Thymus (tissue), 11 donors: ENCODE measurements around the gene ANO10. TPM values are rescaled to one million over a fixed set of nuclear protein-coding genes. Genes with fewer than 3 reads are reported as not detected.

ENCODE experiments used
- DNase-seq, 9 donors: peaks; one replicate each; pipeline ENCODE4 v3.0.0-alpha.2; 2013; ENCODE audit warnings: low spot score in 9 of 9, low read depth in 6 of 9, missing footprints in 1 of 9
- H3K27ac ChIP-seq, 2 donors: one replicate each; pipeline ENCODE4 v1.5.1; 2013; ENCODE audit warnings: control low read depth in 1 of 2, low read depth in 1 of 2, low read length in 1 of 2, mild to moderate bottlenecking in 1 of 2, moderate library complexity in 1 of 2
- H3K27me3 ChIP-seq, 2 donors: one replicate each; pipeline ENCODE4 v1.5.1; 2013; ENCODE audit warnings: low read length in 1 of 2; ENCODE audit not compliant: control insufficient read depth in 2 of 2, insufficient read depth in 1 of 2
- H3K36me3 ChIP-seq, 2 donors: one replicate each; pipeline ENCODE4 v1.5.1; 2013; ENCODE audit warnings: low read length in 1 of 2, mild to moderate bottlenecking in 1 of 2, moderate library complexity in 1 of 2; ENCODE audit not compliant: control insufficient read depth in 2 of 2, insufficient read depth in 2 of 2
- H3K4me1 ChIP-seq, 2 donors: one replicate each; pipeline ENCODE4 v1.5.1; 2013; ENCODE audit warnings: low read length in 2 of 2; ENCODE audit not compliant: control insufficient read depth in 2 of 2, insufficient read depth in 2 of 2
- H3K4me3 ChIP-seq, 2 donors: one replicate each; pipeline ENCODE4 v1.5.1; 2013; ENCODE audit warnings: low read length in 2 of 2, control low read depth in 1 of 2, mild to moderate bottlenecking in 1 of 2
- H3K9me3 ChIP-seq, 2 donors: one replicate each; pipeline ENCODE4 v1.5.1; 2013; ENCODE audit warnings: low read length in 1 of 2, mild to moderate bottlenecking in 1 of 2; ENCODE audit not compliant: control insufficient read depth in 2 of 2, insufficient read depth in 1 of 2
- WGBS: extraction: QIAGEN DNeasy Blood & Tissue Kit; methylation state at CpG from one replicate; pipeline ENCODE4 v1.1.7; 2013; 5-methylcytosine and 5-hydroxymethylcytosine counted together
- polyA plus RNA-seq: library from polyadenylated mRNA; stranded (reverse); fragments of 200-250 nt; gene quantifications from one replicate; pipeline ENCODE4 v1.2.3, GENCODE V29; 2013
- total RNA-seq: library from RNA; stranded (reverse); fragments of 120-200 nt; gene quantifications from one replicate; pipeline ENCODE4 v1.2.4, GENCODE V29; 2013
- donor health status: healthy.

Gene ANO10
- total and polyA plus RNA-seq, 2 donors: 5.2 to 8.7 TPM

DNA sequence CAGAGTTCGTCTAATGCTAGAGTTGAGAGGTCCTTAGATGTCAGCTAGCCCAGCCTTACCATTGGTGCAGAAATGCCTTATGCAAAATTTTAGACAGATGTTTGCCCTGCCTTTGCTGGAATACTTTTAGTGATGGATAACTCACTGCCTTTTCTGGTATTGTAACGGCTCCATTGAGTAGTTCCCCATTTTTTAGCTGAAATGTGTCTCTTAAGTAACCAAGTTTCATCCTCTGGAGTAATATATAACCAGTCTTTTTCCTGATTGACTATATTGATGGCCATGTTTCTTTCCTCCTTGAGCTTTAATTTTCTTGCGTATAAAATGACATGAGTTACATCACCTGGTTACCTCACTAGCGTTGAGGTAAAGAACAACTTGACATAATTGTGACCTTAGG lies 290.4 kb downstream of the ANO10 start:
- 77% methylated on average over 4 of the region's 4 CpGs for WGBS
- no peak for DNase-seq
- H3K27ac ChIP-seq: peak overlapping the region in 1 of 2 donors; percentile 58
- peaks cover 15 to 22% of the 10 kb centered on the region in 2 donors for H3K4me1 ChIP-seq
- H3K9me3 ChIP-seq: peaks cover 6 to 11% of the 10 kb centered on the region in 2 donors
- no peaks in the 10 kb centered on the region for H3K27me3 ChIP-seq
- no peak overlapping the region for H3K4me3 ChIP-seq
- peaks cover 23 to 39% of the 10 kb centered on the region in 2 donors for H3K36me3 ChIP-seq

DNA sequence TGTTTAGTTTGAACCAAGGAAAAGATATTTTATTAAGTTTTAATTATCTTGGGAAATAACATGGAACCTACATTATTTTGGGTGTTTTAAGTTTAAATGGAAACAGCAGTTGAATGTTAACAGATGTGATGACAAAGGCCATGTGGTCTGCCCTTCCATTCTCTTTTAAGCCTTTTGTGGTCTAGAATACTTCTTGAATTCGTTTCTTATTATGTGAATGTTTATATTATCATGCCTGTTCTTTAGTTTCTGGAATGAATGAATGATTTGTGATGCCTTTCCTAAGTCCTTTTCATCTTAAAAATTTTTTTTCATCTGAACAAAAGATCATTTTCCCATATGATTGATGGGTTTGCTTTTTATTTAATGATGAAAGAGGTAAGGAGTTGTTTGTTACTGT lies 290.8 kb downstream of the ANO10 start:
- H3K4me1 ChIP-seq: peaks cover 19 to 26% of the 10 kb centered on the region in 2 donors
- H3K4me3 ChIP-seq: no peak overlapping the region
- peak overlapping the region in 1 of 2 donors; percentile 58 for H3K27ac ChIP-seq
- H3K27me3 ChIP-seq: no peaks in the 10 kb centered on the region
- 11% methylated on average over 1 of the region's 1 CpG for WGBS
- peaks cover 19 to 35% of the 10 kb centered on the region in 2 donors for H3K36me3 ChIP-seq
- H3K9me3 ChIP-seq: peaks cover 5 to 8% of the 10 kb centered on the region in 2 donors
- peak in 1 of 9 donors; percentile 37 for DNase-seq

DNA sequence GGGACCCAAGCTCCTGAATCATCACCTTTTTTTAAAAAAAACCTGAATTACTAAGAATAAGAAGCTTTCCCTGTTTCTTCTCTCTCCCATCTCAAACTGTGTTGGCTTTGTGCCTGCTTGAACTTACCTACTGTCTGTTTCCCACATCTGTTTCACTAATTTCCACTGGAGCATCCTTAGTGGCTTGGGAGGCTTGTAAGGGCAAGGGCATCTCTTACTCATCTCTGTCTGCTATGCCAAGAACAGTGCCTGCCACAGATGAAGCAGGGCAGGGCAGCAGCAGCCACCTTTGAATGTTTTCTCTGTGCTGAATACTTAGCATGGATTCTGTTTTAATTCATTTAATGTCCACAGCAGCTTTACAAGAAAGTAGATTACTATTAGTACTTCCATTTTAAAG lies 293.2 kb downstream of the ANO10 start:
- peaks cover 23 to 30% of the 10 kb centered on the region in 2 donors for H3K4me1 ChIP-seq
- no peak for DNase-seq
- H3K36me3 ChIP-seq: peaks cover 4 to 14% of the 10 kb centered on the region in 2 donors
- no peak overlapping the region for H3K4me3 ChIP-seq
- H3K27ac ChIP-seq: no peak overlapping the region
- no peaks in the 10 kb centered on the region for H3K27me3 ChIP-seq
- no peaks in the 10 kb centered on the region for H3K9me3 ChIP-seq

DNA sequence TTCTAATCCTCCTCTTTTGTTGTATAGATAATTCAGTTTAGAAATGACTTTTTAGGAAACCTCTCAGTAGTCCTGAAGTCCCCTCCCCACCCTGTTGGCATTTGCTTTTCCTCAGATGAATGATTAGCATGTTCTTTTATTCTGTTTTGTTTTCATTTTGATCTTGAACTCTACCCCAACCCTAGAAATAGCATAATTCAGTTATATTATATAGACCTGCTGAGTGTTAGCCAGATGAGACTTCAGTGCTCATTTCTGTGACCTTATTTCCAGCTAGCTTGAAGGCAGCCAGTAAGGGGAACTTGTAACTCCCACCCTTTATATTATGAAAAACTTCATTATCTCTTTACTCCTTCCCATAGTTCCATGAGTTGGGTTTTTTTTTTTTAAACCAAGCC lies 294.2 kb downstream of the ANO10 start:
- H3K4me1 ChIP-seq: peaks cover 23 to 30% of the 10 kb centered on the region in 2 donors
- DNase-seq: peak in 1 of 9 donors; percentile 31
- H3K27ac ChIP-seq: peak overlapping the region in 1 of 2 donors; percentile 61
- H3K4me3 ChIP-seq: no peak overlapping the region
- H3K36me3 ChIP-seq: peaks cover 0 to 7% of the 10 kb centered on the region in 2 donors
- H3K9me3 ChIP-seq: no peaks in the 10 kb centered on the region
- no peaks in the 10 kb centered on the region for H3K27me3 ChIP-seq

DNA sequence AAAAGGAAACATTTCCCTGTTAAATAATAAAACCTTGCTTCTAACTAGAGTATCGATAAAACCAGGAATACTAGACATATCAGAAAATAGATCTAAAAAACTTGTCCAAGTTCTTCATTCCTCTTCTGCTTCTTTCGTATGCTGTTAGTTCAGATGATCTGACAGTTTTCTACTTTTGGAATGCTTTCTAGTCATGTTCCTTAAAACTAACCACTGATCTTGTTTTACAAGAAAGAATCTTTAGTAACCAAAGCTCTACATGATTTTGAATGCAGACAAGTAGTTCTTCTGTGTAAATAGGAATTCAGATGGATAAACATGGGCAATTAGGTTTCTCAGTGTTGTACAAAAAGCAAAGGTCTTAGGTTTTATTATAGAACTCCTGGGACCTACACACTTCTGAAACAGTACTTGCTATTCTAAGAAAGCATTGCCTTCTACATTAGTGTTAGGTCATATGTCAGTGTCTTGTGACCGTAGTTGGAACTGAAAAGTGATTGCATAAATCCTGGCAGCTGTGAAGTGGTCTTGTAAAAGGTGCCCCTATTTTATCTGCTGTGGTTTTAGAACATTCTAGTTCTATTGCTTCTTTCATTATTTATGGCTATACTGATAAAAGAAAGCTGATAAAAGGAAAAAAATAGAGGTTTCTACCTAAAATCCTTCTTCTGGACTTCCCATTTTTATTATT lies 294.8 kb downstream of the ANO10 start:
- no peak overlapping the region for H3K4me3 ChIP-seq
- H3K27me3 ChIP-seq: no peaks in the 10 kb centered on the region
- H3K36me3 ChIP-seq: peaks cover 0 to 1% of the 10 kb centered on the region in 2 donors
- H3K27ac ChIP-seq: peak overlapping the region; percentile 40 to 61
- H3K9me3 ChIP-seq: no peaks in the 10 kb centered on the region
- WGBS: 52% methylated on average over 3 of the region's 3 CpGs
- H3K4me1 ChIP-seq: peaks cover 23 to 30% of the 10 kb centered on the region in 2 donors
- peak in 1 of 9 donors; percentile 60 for DNase-seq

DNA sequence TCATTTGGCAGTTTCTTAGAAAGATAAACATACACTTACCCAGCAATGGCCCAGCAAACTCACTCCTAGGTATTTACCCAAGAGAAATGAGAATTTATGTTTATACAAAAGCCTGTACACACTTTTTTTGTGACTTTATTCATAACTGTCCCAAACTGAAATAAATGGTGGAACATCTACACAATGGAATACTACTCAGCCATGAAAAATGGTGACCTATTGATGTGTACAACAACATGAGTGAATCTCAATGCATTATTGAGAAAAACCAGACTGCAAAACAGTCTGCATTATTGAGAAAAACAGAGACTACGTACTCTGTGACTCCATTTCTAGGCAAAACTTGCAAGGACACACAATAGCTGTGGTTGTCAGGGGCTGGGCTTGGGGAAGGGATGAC lies 298.3 kb downstream of the ANO10 start:
- no peak for DNase-seq
- H3K4me1 ChIP-seq: peaks cover 19 to 26% of the 10 kb centered on the region in 2 donors
- H3K27ac ChIP-seq: no peak overlapping the region
- peaks cover 8 to 17% of the 10 kb centered on the region in 2 donors for H3K36me3 ChIP-seq
- 99% methylated on average over 1 of the region's 1 CpG for WGBS
- H3K9me3 ChIP-seq: no peaks in the 10 kb centered on the region
- H3K27me3 ChIP-seq: no peaks in the 10 kb centered on the region
- no peak overlapping the region for H3K4me3 ChIP-seq

DNA sequence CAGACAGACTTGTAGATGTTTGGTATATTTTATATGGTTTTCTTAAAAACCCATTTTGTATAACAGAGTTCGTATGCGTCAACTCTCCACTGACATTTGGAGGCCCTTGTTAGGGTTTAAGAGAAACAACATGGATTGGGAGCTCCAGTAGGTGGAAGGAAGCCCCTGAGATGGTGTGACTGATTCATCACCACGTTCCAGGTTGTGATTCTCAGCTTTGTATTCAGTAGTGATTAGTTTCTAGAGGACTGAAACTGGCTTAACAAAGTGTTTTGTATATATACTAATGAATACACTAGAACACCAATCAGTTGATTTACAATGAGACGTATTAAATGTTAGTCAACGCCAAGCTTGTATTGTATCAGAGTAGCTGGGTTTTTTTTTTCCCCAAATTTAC lies 301.5 kb downstream of the ANO10 start:
- DNase-seq: no peak
- H3K27me3 ChIP-seq: no peaks in the 10 kb centered on the region
- no peak overlapping the region for H3K4me3 ChIP-seq
- H3K27ac ChIP-seq: no peak overlapping the region
- WGBS: 98% methylated on average over 5 of the region's 5 CpGs
- peaks cover 16% of the 10 kb centered on the region in 2 donors for H3K4me1 ChIP-seq
- no peaks in the 10 kb centered on the region for H3K9me3 ChIP-seq
- H3K36me3 ChIP-seq: peaks cover 12 to 23% of the 10 kb centered on the region in 2 donors

DNA sequence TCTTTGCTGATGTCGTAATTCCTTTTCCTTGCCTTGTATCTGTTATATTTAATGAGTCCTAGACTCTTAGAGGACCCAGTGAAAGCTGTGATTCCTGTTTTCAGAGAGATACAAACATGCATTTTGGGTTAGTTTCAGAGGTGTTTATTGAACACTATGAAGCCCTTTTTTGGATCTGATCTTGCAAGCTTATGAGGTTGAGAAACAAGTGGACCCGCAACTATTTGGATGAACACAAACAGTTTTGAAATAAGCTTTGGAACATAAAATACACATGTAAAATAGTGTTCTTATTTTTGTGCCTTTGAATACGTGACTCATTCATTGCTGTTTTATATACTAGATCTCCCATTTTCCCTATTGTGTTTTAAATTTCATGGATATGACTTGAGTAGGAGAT lies 302.0 kb downstream of the ANO10 start:
- Histone ChIP-seq H3K4me1 (peaks cover 16% of the 10 kb centered on the region in 2 donors), H3K4me3 (no peak overlapping the region), H3K27ac (no peak overlapping the region), H3K36me3 (peaks cover 12 to 25% of the 10 kb centered on the region in 2 donors), H3K9me3 (no peaks in the 10 kb centered on the region), H3K27me3 (no peaks in the 10 kb centered on the region)
- no peak for DNase-seq
- WGBS: 98% methylated on average over 3 of the region's 3 CpGs

DNA sequence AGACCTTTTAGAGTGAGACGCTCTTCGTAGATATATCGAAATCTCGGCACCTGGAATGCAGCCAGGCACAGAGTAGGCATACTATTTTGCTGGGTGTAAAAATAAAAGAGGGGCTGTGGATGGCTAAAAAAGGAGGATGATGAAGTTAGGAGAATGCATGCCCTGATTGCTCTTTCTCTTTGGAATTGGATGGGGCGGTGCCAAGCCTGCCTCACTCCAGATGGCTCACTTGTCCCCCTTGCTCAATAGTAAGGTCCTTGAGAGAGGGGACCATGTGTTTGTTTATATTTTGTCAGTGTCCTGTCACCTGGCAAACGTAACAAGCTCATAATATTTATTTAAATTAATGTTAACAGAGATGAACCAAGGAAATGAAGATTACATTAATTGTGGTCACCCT lies 302.4 kb downstream of the ANO10 start:
- no peak overlapping the region for H3K27ac ChIP-seq
- H3K9me3 ChIP-seq: no peaks in the 10 kb centered on the region
- peaks cover 12 to 25% of the 10 kb centered on the region in 2 donors for H3K36me3 ChIP-seq
- 96% methylated on average over 6 of the region's 6 CpGs for WGBS
- no peaks in the 10 kb centered on the region for H3K27me3 ChIP-seq
- DNase-seq: no peak
- H3K4me1 ChIP-seq: peaks cover 16% of the 10 kb centered on the region in 2 donors
- H3K4me3 ChIP-seq: no peak overlapping the region
